ENCODE results near the gene RAB6D.
"Not testable (repeated sequence)": the region's sequence is repeated elsewhere in the genome, so short reads cannot be mapped to it uniquely, and the experiment has no call there.

RAB6D gene

GRCh38 chr2:131366643-131367042 lies 2.7 kb upstream of the RAB6D start:
- DNase-seq (ENCODE audit: low read depth): no peak

DNA sequence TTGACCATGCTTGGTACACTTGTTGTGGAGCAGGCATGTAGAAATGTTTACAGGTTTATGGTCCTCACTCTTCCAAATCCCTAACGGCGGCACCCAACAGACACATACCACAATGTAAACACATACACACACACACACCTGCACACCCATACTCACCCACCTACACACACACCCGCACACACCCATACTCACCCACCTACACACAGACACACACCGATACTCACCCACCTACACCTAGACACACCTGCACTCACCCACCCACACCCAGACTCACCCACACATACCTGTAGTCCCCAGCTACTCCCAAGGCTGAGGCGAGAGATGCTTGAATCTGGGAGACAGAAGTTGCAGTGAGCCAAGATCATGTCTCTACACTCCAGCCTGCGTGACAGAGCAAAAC lies 1.5 kb upstream of the RAB6D start:
- DNase-seq (ENCODE audit: low read depth): no peak

- not testable (repeated sequence) for DNase-seq (ENCODE audit: low read depth)
Observed at GRCh38 chr2:131363213-131363612, 755 bp downstream of the RAB6D start.

GRCh38 chr2:131361773-131362172 lies 2.2 kb downstream of the RAB6D start:
- DNase-seq (ENCODE audit: low read depth): not testable (repeated sequence)

DNA sequence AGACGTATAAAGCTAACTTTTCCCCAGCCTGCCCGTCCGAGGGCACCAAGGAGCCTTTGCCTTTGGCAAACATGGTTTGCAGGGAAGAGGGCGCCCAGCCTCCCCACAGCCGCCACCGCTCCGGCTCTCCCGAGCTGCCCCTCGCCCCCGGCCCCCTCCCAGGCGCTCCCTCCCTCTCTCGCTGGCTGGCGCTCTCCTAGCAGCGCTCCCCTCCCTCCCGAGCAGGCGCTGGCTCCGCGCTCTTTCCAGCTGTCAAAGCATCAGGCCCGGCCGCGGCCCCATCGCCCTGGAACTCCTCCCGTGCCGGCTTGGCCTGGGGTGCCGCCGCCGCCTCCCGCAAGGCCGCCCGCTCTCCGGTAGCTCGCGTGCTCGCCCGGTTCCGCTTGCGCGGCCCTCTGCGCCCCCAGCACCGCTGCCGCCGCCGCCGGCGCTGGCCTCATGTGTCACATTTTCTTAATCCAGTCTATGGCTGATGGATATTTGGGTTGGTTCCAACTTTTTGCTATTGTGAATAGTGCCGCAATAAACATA lies 10.7 kb downstream of the RAB6D start:
- not testable (repeated sequence) for DNase-seq (ENCODE audit: low read depth)

DNA sequence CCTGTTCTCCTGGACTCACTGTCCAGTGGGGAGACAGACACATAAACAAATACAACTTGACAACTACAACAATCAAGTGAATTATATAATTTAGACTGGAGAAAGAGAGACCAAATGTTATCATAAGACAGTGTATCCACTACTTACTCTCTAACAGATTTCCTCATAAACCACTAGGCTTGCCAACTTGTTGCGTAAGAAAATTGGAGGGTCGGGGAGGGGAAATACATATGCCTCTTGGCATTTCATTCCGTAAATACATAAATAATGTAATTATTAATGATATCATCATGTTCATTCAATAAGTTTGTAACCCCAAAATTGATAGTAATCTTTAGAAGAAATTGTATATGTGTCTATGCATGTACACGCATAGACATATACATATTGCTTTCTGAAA lies 14.9 kb downstream of the RAB6D start:
- DNase-seq (ENCODE audit: low read depth): no peak

GRCh38 chr2:131347035-131347434 lies 16.9 kb downstream of the RAB6D start:
- DNase-seq (ENCODE audit: low read depth): not testable (repeated sequence)

DNA sequence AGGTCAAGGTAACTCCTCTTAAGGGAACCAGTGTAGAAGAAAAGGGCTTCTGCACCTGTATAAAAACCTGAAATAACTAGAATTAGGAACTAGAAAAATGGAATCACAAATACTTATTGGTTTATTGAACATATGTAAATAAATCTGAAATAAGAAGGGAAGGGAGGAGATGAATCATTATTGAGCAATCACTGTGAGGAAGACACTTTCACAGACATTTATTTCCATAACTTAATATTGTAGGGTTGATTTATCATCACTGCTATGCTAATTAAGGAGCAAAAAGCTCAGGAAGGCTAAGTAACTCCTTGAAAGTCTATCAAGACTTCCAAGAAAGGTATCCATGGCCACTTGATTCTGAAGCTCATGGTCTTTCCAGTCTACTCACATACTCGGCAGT lies 24.7 kb downstream of the RAB6D start:
- DNase-seq (ENCODE audit: low read depth): not testable (repeated sequence)

DNA sequence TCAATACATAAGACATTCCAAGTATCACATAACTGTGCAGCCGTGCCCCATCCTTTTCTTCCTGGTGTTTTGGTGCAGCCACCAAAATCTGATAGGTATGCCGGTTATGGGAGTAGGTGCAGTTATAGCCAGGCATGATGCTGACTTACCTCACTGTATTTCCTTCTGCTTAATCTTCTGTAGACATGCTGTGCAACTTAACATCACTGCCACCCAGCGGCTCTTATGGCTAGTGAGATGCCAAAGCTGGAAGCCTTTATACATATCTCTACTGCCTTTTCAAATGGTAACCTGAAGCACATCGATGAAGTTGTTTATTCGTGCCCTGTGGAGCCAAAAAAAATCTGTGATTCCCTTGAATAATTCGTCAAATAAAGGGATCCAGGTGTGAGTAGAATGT lies 28.6 kb downstream of the RAB6D start:
- not testable (repeated sequence) for DNase-seq (ENCODE audit: low read depth)

DNA sequence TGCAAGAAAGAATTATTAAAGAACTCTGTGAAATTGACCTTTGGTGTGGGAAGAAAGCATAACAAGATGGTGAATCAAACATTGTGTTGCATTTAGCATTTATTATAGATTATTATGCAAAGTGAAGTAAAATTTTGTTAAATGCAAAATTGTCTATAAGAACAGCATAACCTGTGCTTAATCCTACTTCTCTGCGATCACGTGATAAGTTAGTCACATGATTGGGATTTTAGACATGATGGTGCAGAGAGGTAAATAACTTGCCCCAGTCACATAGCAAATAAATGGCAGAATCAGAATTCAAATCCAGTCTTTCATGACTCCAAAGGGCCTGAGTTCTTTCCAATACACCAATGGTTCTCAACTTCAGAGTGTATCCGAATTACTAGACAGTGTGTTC lies 31.3 kb downstream of the RAB6D start:
- not testable (repeated sequence) for DNase-seq (ENCODE audit: low read depth)

DNA sequence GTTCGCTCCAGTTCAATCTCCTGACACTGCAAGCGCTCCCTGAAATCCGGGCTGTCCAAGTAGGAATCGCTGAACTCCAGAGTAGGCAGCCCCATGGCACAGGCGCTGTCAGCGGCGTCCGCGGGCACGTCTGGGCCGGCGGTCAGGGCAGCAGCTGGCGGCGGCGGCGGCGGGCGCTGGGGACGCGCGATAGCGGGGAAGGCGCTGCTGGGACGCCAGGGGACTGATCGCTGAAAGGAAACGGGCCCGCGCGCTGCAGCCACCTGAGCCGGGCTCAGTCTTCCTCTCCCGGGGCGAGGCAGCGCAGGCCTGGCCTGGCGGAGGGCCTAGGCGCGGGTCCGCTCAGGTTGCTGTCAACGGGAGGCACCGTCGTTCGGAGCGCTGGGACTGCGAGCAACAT lies 33.0 kb downstream of the RAB6D start:
- DNase-seq (ENCODE audit: low read depth): not testable (repeated sequence)

- no peak for DNase-seq (ENCODE audit: low read depth)
Observed at GRCh38 chr2:131322209-131322608, 41.8 kb downstream of the RAB6D start.

GRCh38 chr2:131321344-131321743 lies 42.6 kb downstream of the RAB6D start:
- not testable (repeated sequence) for DNase-seq (ENCODE audit: low read depth)

- not testable (repeated sequence) for DNase-seq (ENCODE audit: low read depth)
Observed at GRCh38 chr2:131311001-131311400, 53.0 kb downstream of the RAB6D start.

Data from activated T-cell treated with anti-CD3 and anti-CD28 coated beads for 24 hours (primary cell).